K562 (cell line): ENCODE results near the gene TOMT. TPM values are rescaled to one million over a fixed set of nuclear protein-coding genes. Genes with fewer than 3 reads are reported as not detected.

Experiments
- ATAC-seq: fragments of 200-7000 bp; cut with Tn5 transposase; 3 replicates; pipeline ENCODE4 v1.9.1; 2020; ENCODE audit warnings: moderate library complexity
- BruUV-seq: library from RNA; stranded (reverse); fragments of 400-500 nt; replicated peaks from 2 replicates; lab custom pipeline; 2021; lab: Mats Ljungman, UMichigan
- CTCF ChIA-PET: fragments of 300-600 bp; formaldehyde crosslinking; extraction: SDS; loops from one replicate; lab custom pipeline; 2021; ENCODE audit warnings: low intra/inter-chr PET ratio; lab: Yijun Ruan, JAX
- POLR2A ChIA-PET: fragments of 300-600, 350-650 bp; sonication (Branson Sonifier 250); formaldehyde crosslinking; extraction: SDS; loops from one replicate; lab custom pipeline; 2021; ENCODE audit warnings: antibody characterized with exemption, inconsistent platforms; lab: Yijun Ruan, JAX
- DNase-seq, 4 experiments: peaks; one replicate each; pipeline versions ENCODE4 v3.0.0 to v3.0.0-alpha.2; 2011 to 2018; ENCODE audit warnings: low spot score in 3 of 4, mixed read lengths in 3 of 4; ENCODE audit errors: extremely low read depth in 1 of 4
- FAIRE-seq: peaks from 2 replicates; lab custom pipeline; 2011; peaks lifted over from hg19 to GRCh38; lab: Jason Lieb, UNC
- H2AFZ ChIP-seq: 2 replicates; pipeline ENCODE4 v1.6.0; 2011; ENCODE audit warnings: low read depth, low read length, control low read depth, inconsistent platforms
- H3K27ac ChIP-seq: fragments of 200-600 bp; 3 replicates; pipeline ENCODE4 v1.8.0; 2011; ENCODE audit warnings: low read depth, mild to moderate bottlenecking, control low read depth, inconsistent platforms, low read length, moderate library complexity, mixed read lengths; ENCODE audit errors: extremely low read depth
- H3K27me3 ChIP-seq, 2 experiments: fragments of 300-600 bp in 1 of 2; 2 replicates in 1 of 2; 3 replicates in 1 of 2; pipeline versions ENCODE4 v1.6.0 to v1.8.0; 2011; ENCODE audit warnings: inconsistent platforms in 2 of 2, low read length in 2 of 2, mild to moderate bottlenecking in 1 of 2, mixed read lengths in 1 of 2, moderate library complexity in 1 of 2; ENCODE audit not compliant: control insufficient read depth in 2 of 2, insufficient read depth in 2 of 2
- H3K36me3 ChIP-seq: fragments of 300-600 bp; 3 replicates; pipeline ENCODE4 v1.8.0; 2011; ENCODE audit warnings: mild to moderate bottlenecking, low read length, inconsistent platforms; ENCODE audit not compliant: control insufficient read depth, insufficient read depth
- H3K4me1 ChIP-seq, 2 experiments: fragments of 200-600 bp in 1 of 2; replicated peaks in 1 of 2; 2 replicates in 1 of 2; 3 replicates in 1 of 2; pipeline versions ENCODE4 v1.5.1 to v1.8.0; 2011; ENCODE audit warnings: inconsistent platforms in 2 of 2, low read length in 2 of 2, mild to moderate bottlenecking in 1 of 2, mixed read lengths in 1 of 2, moderate library complexity in 1 of 2; ENCODE audit not compliant: control insufficient read depth in 2 of 2, insufficient read depth in 2 of 2
- H3K4me2 ChIP-seq: 2 replicates; pipeline ENCODE4 v1.6.1; 2011; ENCODE audit warnings: low read length, control low read depth, inconsistent platforms, mixed read lengths; ENCODE audit not compliant: insufficient read depth
- H3K4me3 ChIP-seq: fragments of 200-600 bp; sonication (generic), shearing (Covaris generic); 2 replicates; pipeline ENCODE4 v1.5.1; 2016; ENCODE audit warnings: control low read depth, inconsistent platforms
- H3K79me2 ChIP-seq: fragments of 200-600 bp; 3 replicates; pipeline ENCODE4 v1.8.0; 2011; ENCODE audit warnings: low read length, inconsistent platforms; ENCODE audit not compliant: control insufficient read depth, insufficient read depth
- H3K9ac ChIP-seq, 2 experiments: 2 replicates each; pipeline versions ENCODE4 v1.6.0 to v1.6.1; 2011; ENCODE audit warnings: low read depth in 2 of 2, low read length in 2 of 2, control low read depth in 1 of 2, inconsistent platforms in 1 of 2, mild to moderate bottlenecking in 1 of 2, mixed read lengths in 1 of 2; ENCODE audit not compliant: insufficient read depth in 1 of 2
- H3K9me1 ChIP-seq: one replicate; pipeline ENCODE4 v1.6.0; 2011; ENCODE audit warnings: inconsistent platforms, mild to moderate bottlenecking, low read length, moderate library complexity; ENCODE audit not compliant: control insufficient read depth, insufficient read depth
- H3K9me3 ChIP-seq: replicated peaks from 2 replicates; pipeline ENCODE4 v1.5.1; 2011; ENCODE audit warnings: low read depth, low read length, inconsistent platforms; ENCODE audit not compliant: control insufficient read depth, insufficient read depth
- H4K20me1 ChIP-seq: replicated peaks from 2 replicates; pipeline ENCODE4 v1.6.1; 2011; ENCODE audit warnings: low read length, inconsistent platforms, mixed read lengths; ENCODE audit not compliant: control insufficient read depth, insufficient read depth
- ARID1B ChIP-seq: fragments of 450-650 bp; IDR thresholded peaks from 2 replicates; pipeline ENCODE4 v1.6.1; 2016; ENCODE audit warnings: antibody characterized with exemption, mild to moderate bottlenecking, inconsistent platforms
- TFAM ChIP-seq: fragments of 250-450 bp; sonication (Bioruptor Pico); conservative IDR thresholded peaks from 2 replicates; pipeline ENCODE4 v1.5.0; 2021; ENCODE audit warnings: mild to moderate bottlenecking, moderate library complexity
- XRCC4 ChIP-seq: IDR thresholded peaks from one replicate; pipeline ENCODE4 v1.6.1; 2011; ENCODE audit not compliant: insufficient read depth, insufficient read length; ENCODE audit errors: extremely low read depth
- ZBTB40 ChIP-seq, 2 experiments: fragments of 450-650 bp in 1 of 2; sonication (generic) in 1 of 2; formaldehyde crosslinking in 1 of 2; IDR thresholded peaks; 2 replicates each; pipeline versions ENCODE4 v1.7.1 to v1.9.0; 2016 to 2022; ENCODE audit warnings: inconsistent platforms in 1 of 2, mild to moderate bottlenecking in 1 of 2, missing genetic modification reagents in 1 of 2
- ZNF347 ChIP-seq: fragments of 450-650 bp; formaldehyde crosslinking; IDR thresholded peaks from 2 replicates; pipeline ENCODE4 v1.4.0; 2020; ENCODE audit warnings: low read depth, mild to moderate bottlenecking, moderate library complexity
- ZNF76 ChIP-seq: fragments of 250-450 bp; sonication (Bioruptor Pico); IDR thresholded peaks from 2 replicates; pipeline ENCODE4 v1.4.0; 2020; ENCODE audit warnings: mild to moderate bottlenecking, moderate library complexity, borderline replicate concordance
- WGBS: fragments of 100-300 bp; shearing (Covaris generic); methylation state at CpG from one replicate; pipeline ENCODE4 v1.1.6; 2016; ENCODE audit warnings: low coverage, mixed read lengths; ENCODE audit not compliant: insufficient coverage; ENCODE audit errors: missing lambda C conversion rate; 5-methylcytosine and 5-hydroxymethylcytosine counted together
- in situ Hi-C: fragments of 300-500 bp; cut with MboI; formaldehyde crosslinking; loops from 4 replicates; pipeline ENCODE4 v1.15.0; 2018; ENCODE audit warnings: inconsistent platforms, mixed read lengths
- intact Hi-C: fragments of 100-400 bp; cut with micrococcal nuclease; formaldehyde crosslinking; loops from 2 replicates; pipeline ENCODE4 v1.14.2; 2022
- polyA plus RNA-seq, 8 experiments: library from polyadenylated mRNA; depleted of rRNA in 4 of 8; stranded (reverse) in 5 of 8; unstranded in 3 of 8; fragments of >200 nt; fragmentation: Nextera tagmentation in 2 of 8; fragmentation: Illumina TruSeq in 1 of 8; extraction: Ambion mirVana in 2 of 8; extraction: Trizol in 1 of 8; gene quantifications; 2 replicates each; pipeline versions ENCODE4 v1.2.1 to v1.2.3, GENCODE V29; 2011 to 2014; ENCODE audit warnings: inconsistent platforms in 1 of 8, missing spikeins in 1 of 8
- total RNA-seq, 7 experiments: library from RNA; depleted of rRNA in 6 of 7; stranded (reverse); fragments of >200 nt in 6 of 7; fragmentation: Illumina TruSeq in 2 of 7; extraction: Trizol in 2 of 7; gene quantifications; 2 replicates each; pipeline versions ENCODE4 v1.2.1 to v1.2.3, GENCODE V29; 2011 to 2021; ENCODE audit warnings: low replicate concordance in 1 of 7

Gene TOMT
- total and polyA plus RNA-seq, 9 of the 15 experiments (the other 6 are each of a cell fraction or from before 2014, with no cell fraction given), result not detected

- TF ChIP-seq ARID1B, result 0 out of 2 replicates have a peak, but pooled peaks have one; percentile 32
- no peak for TF ChIP-seq XRCC4
- no peak for TF ChIP-seq ZNF76
- no peak for TF ChIP-seq ZNF347 (CRISPR knock-in tag)
- no peak for TF ChIP-seq TFAM (CRISPR knock-in tag)
These were observed 6.6 kb downstream of the TOMT start, which contains the start of gene ANAPC15 (continued) for GRCh38 chr11:72112143-72112977.

- Histone ChIP-seq H3K79me2 (peaks cover 3% of the 10 kb centered on the region; the same call in 1 of the 3 replicates), H3K9ac (peak overlapping the region; percentile 93 to 95), H3K27me3 (no peaks in the 10 kb centered on the region), H3K4me3 (peak overlapping the region; percentile 53), H3K36me3 (peaks cover 17% of the 10 kb centered on the region; the same call in 2 of the 3 replicates), H2AFZ (peak overlapping the region; percentile 85), H3K9me3 (no peaks in the 10 kb centered on the region), H3K9me1 (no peaks in the 10 kb centered on the region), H3K4me1 (peaks cover 9 to 33% of the 10 kb centered on the region in 2 experiments), H3K4me2 (peak overlapping the region; percentile 96), H3K27ac (peak overlapping the region; percentile 97), H4K20me1 (no peaks in the 10 kb centered on the region)
- in situ Hi-C loops (no loop called here), intact Hi-C loops (loop anchor here (1.0 kb wide), 1 partner anchor 33 kb away; the partner anchor contains the start of genes LRRC51 and NUMA1)
- 47% methylated on average over 9 of the region's 9 CpGs for WGBS
- POLR2A ChIA-PET, result interaction anchor here (0.5 to 2.5 kb wide), 12 partner anchors 9 to 184 kb away, joined by 3 to 14 read pairs (median 4); partner anchors contain the start of genes RNF121 and XNDC1N
- TSS peak; percentile 95 for BruUV-seq
- FAIRE-seq (peak; percentile 49), ATAC-seq (peak; percentile 1; the same call in 1 of the 3 replicates), DNase-seq (no peak)
- CTCF ChIA-PET, result no interaction called here
- no peak for TF ChIP-seq ZBTB40 (IDR thresholded peaks at IDR 0.05)
- TF ChIP-seq ZBTB40 (CRISPR knock-in tag; IDR thresholded peaks at IDR 0.05), result no peak
These were observed 7.5 kb downstream of the TOMT start for GRCh38 chr11:72112978-72113808.
